PFSK-1 (cell line): ENCODE measurements around the gene CALML6.

ENCODE experiments used
- FOXP2 ChIP-seq: optimal IDR thresholded peaks from 2 replicates; pipeline ENCODE3; 2011; ENCODE audit warnings: borderline replicate concordance, control low read depth, inconsistent platforms; ENCODE audit not compliant: insufficient read depth; ENCODE audit errors: extremely low read length, extremely low read depth
- POLR2AphosphoS5 ChIP-seq: IDR thresholded peaks from 2 replicates; pipeline ENCODE4 v1.6.1; 2012; ENCODE audit warnings: low read depth, mild to moderate bottlenecking, control low read depth, low read length, moderate library complexity
- REST ChIP-seq, 2 experiments: IDR thresholded peaks; 2 replicates each; pipeline versions ENCODE4 v1.6.1 to v1.8.0; 2011 to 2012; ENCODE audit warnings: low read depth in 2 of 2, low read length in 2 of 2, control low read depth in 1 of 2, inconsistent platforms in 1 of 2, mild to moderate bottlenecking in 1 of 2, moderate library complexity in 1 of 2; ENCODE audit not compliant: insufficient read depth in 1 of 2
- SIN3A ChIP-seq: IDR thresholded peaks from 2 replicates; pipeline ENCODE4 v1.6.1; 2012; ENCODE audit warnings: mild to moderate bottlenecking, low read length, moderate library complexity, borderline replicate concordance; ENCODE audit not compliant: insufficient read depth
- TAF1 ChIP-seq: IDR thresholded peaks from 2 replicates; pipeline ENCODE4 v1.6.1; 2012; ENCODE audit warnings: low read length, control low read depth, borderline replicate concordance; ENCODE audit not compliant: insufficient read depth

CALML6 gene

DNA sequence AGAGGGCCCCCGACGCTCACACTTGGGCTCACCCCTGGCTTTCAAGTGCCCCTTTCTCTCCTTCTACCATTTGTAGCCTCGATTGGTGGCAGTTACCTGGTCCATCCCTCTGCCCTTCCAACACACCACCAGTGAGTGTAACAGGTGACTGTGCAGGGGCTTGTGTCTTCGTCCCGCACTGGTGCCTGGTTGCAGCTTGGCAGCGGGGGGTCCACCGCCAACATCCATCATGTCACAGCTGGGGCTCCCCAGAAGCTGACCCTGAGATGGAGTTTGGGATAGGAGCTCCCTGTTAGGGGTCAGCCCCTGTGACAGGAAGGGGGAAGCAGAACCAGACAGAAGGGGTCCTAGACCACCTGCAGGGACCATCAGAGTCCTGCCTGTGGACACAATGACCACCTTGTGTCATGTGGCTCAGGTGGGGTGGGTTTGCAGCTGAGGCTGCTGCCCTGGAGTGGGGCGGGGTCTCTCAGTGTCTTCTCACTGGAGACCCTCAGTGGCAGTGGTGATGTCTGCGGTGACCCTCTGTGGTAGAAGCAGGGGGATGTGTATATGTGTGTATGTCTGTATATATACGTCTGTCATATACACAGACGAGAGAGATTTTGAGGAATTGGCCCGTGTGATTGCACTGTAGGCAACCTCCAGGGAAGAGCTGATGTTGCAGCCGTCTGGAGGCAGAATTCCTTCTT is 3.6 kb upstream of the CALML6 start:
- no peak for TF ChIP-seq REST (IDR thresholded peaks at IDR 0.05; ENCODE audit: insufficient read depth in 1 of 2, low read depth in 2 of 2, low read length in 2 of 2)
- no peak for TF ChIP-seq TAF1
- TF ChIP-seq FOXP2, result no peak
- TF ChIP-seq SIN3A, result no peak
- no peak for TF ChIP-seq POLR2AphosphoS5

- TF ChIP-seq TAF1, result no peak
- TF ChIP-seq SIN3A, result no peak
- no peak for TF ChIP-seq FOXP2
Observed at GRCh38 chr1:1914101-1914970, 724 bp upstream of the CALML6 start.

DNA sequence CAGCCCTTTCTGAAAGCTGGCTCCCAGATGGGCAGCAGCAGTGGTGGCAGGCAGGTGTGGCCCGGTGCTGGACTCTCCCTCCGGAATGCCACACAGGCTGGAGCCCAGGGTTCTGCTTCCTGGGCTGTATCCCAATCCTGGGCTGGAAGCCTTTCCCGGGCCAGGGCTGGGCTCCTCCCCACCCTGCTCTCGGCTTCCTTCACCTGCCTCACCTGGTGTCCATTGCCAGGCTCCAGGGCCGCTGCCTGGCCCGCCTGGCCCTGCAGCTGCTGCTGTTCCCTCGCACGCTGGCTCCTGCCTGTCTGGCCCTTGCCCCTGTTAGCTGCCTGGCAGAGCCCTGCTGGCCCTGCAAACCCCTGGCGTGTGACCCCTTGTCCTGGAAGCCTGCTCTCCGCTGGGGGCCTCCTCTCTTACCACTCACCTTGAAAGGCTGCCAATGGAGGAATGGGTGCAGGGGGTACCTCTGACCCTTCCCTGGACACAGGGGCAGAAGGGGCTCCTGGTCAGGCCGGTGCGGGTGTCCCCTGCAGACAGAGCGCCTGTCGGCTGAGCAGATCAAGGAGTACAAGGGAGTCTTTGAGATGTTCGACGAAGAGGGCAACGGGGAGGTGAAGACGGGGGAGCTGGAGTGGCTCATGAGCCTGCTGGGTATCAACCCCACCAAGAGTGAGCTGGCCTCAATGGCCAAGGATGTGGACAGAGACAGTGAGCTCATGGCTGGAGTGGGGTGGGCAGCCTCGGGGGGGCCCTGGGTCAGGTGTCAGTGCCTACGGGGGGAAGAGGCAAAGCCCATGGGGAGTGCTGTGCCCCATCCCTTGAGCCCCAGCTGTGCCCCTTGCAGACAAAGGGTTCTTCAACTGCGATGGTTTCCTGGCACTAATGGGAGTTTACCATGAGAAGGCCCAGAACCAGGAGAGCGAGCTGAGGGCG is 1.1 kb downstream of the CALML6 start:
- TF ChIP-seq FOXP2 (no peak), TAF1 (no peak), POLR2AphosphoS5 (no peak), SIN3A (no peak), REST (IDR thresholded peaks at IDR 0.05; ENCODE audit: insufficient read depth in 1 of 2, low read depth in 2 of 2, low read length in 2 of 2) (no peak)

GRCh38 chr1:1916851-1917251 is 1.8 kb downstream of the CALML6 start:
- TF ChIP-seq FOXP2, result no peak
- no peak for TF ChIP-seq POLR2AphosphoS5
- no peak for TF ChIP-seq REST (IDR thresholded peaks at IDR 0.05; ENCODE audit: insufficient read depth in 1 of 2, low read depth in 2 of 2, low read length in 2 of 2)
- no peak for TF ChIP-seq SIN3A
- TF ChIP-seq TAF1, result no peak

DNA sequence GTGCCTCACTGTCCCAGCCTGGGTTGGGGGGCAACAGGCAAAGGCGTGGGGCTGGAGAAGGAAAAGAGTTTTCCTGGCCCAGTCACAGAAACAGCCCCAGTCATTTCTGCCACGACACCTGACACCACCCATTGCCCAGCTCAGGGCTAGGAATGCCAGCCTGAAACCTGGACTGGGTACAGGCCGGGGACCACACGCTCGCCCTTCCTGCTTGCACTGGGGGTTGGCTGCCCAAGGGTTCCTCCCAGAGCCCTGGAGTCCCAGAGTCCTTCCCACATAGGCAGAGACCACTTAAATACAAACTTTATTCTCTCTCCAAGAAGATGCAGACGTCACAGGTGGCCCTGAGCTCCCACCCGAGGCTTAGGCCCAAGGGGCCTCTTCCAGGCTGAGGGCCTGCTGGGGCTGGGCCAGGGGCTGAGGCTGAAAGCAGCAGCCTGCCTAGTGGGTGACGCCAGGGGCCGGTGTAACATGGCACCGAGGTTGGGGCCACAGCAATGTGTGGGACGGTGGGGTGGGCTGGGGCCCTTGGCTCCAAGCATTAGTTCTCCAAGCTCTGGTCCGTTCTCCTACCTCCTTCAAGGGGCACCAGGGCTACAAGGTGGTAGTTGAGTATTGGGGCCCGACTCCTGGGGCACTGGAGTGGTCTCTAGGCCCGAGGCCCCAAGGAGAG is 2.4 kb downstream of the CALML6 start:
- no peak for TF ChIP-seq REST (IDR thresholded peaks at IDR 0.05; ENCODE audit: insufficient read depth in 1 of 2, low read depth in 2 of 2, low read length in 2 of 2)
- TF ChIP-seq FOXP2, result no peak
- no peak for TF ChIP-seq SIN3A
- TF ChIP-seq TAF1, result no peak
- TF ChIP-seq POLR2AphosphoS5, result no peak
